Panc1 (cell line): Measurements from ENCODE around the gene CHRNA7. TPM values are rescaled to one million over a fixed set of nuclear protein-coding genes. Genes with fewer than 3 reads are reported as not detected.

Source experiments
- ATAC-seq: fragments of 200-7000 bp; cut with Tn5 transposase; 2 replicates; pipeline ENCODE4 v1.9.1; 2020; ENCODE audit warnings: mild to moderate bottlenecking, moderate library complexity
- BruUV-seq: library from RNA; stranded (reverse); fragments of 400-500 nt; replicated peaks from 2 replicates; lab custom pipeline; 2021; lab: Mats Ljungman, UMichigan
- CTCF ChIA-PET: fragments of 300-600 bp; sonication (Branson Sonifier 250); formaldehyde crosslinking; loops from one replicate; lab custom pipeline; 2022; ENCODE audit warnings: antibody characterized with exemption; lab: Charles Lee
- POLR2A ChIA-PET: fragments of 300-600 bp; sonication (Branson Sonifier 250); formaldehyde crosslinking; loops from one replicate; lab custom pipeline; 2022; ENCODE audit warnings: antibody characterized with exemption; lab: Charles Lee
- DNase-seq: peaks from one replicate; pipeline ENCODE4 v3.0.0-alpha.2; 2010; ENCODE audit warnings: low read depth, low spot score
- H3K27ac ChIP-seq: 2 replicates; pipeline ENCODE4 v1.5.1; 2011; ENCODE audit warnings: mild to moderate bottlenecking, low read length, inconsistent platforms
- H3K27me3 ChIP-seq: fragments of 200-500 bp; sonication (Bioruptor generic); 2 replicates; pipeline ENCODE4 v1.6.0; 2014; ENCODE audit warnings: low read length, inconsistent platforms; ENCODE audit not compliant: control insufficient read depth, insufficient read depth
- H3K36me3 ChIP-seq: fragments of 200-500 bp; sonication (Bioruptor generic); 2 replicates; pipeline ENCODE4 v1.5.1; 2014; ENCODE audit warnings: inconsistent platforms, mild to moderate bottlenecking, low read length, moderate library complexity; ENCODE audit not compliant: control insufficient read depth, insufficient read depth
- H3K4me1 ChIP-seq: 2 replicates; pipeline ENCODE4 v1.5.1; 2011; ENCODE audit warnings: inconsistent platforms, mild to moderate bottlenecking, low read length, moderate library complexity; ENCODE audit not compliant: control insufficient read depth, insufficient read depth
- H3K4me3 ChIP-seq, 2 experiments: 2 replicates each; pipeline ENCODE4 v1.5.1; 2011 to 2012; ENCODE audit warnings: low read depth in 2 of 2, low read length in 2 of 2, mild to moderate bottlenecking in 2 of 2, inconsistent platforms in 1 of 2, moderate library complexity in 1 of 2
- H3K9me3 ChIP-seq: fragments of 200-500 bp; sonication (Bioruptor generic); 2 replicates; pipeline ENCODE4 v1.5.1; 2014; ENCODE audit warnings: low read depth, mild to moderate bottlenecking, inconsistent platforms, low read length, moderate library complexity; ENCODE audit not compliant: control insufficient read depth, insufficient read depth
- CTCF ChIP-seq: fragments of 450-650 bp; IDR thresholded peaks from 2 replicates; pipeline ENCODE4 v1.5.1; 2017; ENCODE audit warnings: mild to moderate bottlenecking
- POLR2AphosphoS5 ChIP-seq: IDR thresholded peaks from 2 replicates; pipeline ENCODE4 v1.6.1; 2012; ENCODE audit warnings: mild to moderate bottlenecking, low read depth, low read length, moderate library complexity
- SIN3A ChIP-seq: IDR thresholded peaks from 2 replicates; pipeline ENCODE4 v1.6.1; 2012; ENCODE audit warnings: low read depth, mild to moderate bottlenecking, low read length, moderate library complexity, borderline replicate concordance; ENCODE audit not compliant: insufficient read depth
- TCF7L2 ChIP-seq: IDR thresholded peaks from 2 replicates; pipeline ENCODE4 v1.6.1; 2011; ENCODE audit warnings: mild to moderate bottlenecking, low read depth, low read length, inconsistent platforms
- in situ Hi-C: cut with HindIII; loops from 2 replicates; pipeline ENCODE4 v1.10.0; 2016; ENCODE audit warnings: low sequenced_read_pairs, low pct_unique_long_range_greater_than_20kb
- intact Hi-C: fragments of 100-400 bp; cut with micrococcal nuclease; formaldehyde crosslinking; loops from one replicate; pipeline ENCODE4 v1.10.0; 2022; ENCODE audit not compliant: unreplicated experiment
- total RNA-seq: library from RNA; stranded (reverse); gene quantifications from one replicate; pipeline ENCODE4 v1.2.1, GENCODE V29; 2021; ENCODE audit not compliant: unreplicated experiment
- TF ChIP-seq, protein P1 (sequence below), 2 experiments: IDR thresholded peaks; 2 replicates each; pipeline ENCODE4 v1.6.1; 2011 to 2012; ENCODE audit warnings: low read depth in 2 of 2, control low read depth in 1 of 2, low read length in 1 of 2, mild to moderate bottlenecking in 1 of 2, moderate library complexity in 1 of 2; ENCODE audit not compliant: insufficient read depth in 1 of 2

Gene CHRNA7
- total RNA-seq, 1 experiment from 2014 or later: 3.3 TPM

- in situ Hi-C loops (no loop called here), intact Hi-C loops (no loop called here)
- H3K4me1 ChIP-seq: no peaks in the 10 kb centered on the region
- DNase-seq (no peak), ATAC-seq (no peak)
- H3K36me3 ChIP-seq: no peaks in the 10 kb centered on the region
- H3K27ac ChIP-seq: no peak overlapping the region
- CTCF ChIA-PET: no interaction called here
- TF ChIP-seq CTCF: no peak
- TF ChIP-seq TCF7L2: no peak
- no peak for TF ChIP-seq SIN3A
- TF ChIP-seq, protein P1, sequence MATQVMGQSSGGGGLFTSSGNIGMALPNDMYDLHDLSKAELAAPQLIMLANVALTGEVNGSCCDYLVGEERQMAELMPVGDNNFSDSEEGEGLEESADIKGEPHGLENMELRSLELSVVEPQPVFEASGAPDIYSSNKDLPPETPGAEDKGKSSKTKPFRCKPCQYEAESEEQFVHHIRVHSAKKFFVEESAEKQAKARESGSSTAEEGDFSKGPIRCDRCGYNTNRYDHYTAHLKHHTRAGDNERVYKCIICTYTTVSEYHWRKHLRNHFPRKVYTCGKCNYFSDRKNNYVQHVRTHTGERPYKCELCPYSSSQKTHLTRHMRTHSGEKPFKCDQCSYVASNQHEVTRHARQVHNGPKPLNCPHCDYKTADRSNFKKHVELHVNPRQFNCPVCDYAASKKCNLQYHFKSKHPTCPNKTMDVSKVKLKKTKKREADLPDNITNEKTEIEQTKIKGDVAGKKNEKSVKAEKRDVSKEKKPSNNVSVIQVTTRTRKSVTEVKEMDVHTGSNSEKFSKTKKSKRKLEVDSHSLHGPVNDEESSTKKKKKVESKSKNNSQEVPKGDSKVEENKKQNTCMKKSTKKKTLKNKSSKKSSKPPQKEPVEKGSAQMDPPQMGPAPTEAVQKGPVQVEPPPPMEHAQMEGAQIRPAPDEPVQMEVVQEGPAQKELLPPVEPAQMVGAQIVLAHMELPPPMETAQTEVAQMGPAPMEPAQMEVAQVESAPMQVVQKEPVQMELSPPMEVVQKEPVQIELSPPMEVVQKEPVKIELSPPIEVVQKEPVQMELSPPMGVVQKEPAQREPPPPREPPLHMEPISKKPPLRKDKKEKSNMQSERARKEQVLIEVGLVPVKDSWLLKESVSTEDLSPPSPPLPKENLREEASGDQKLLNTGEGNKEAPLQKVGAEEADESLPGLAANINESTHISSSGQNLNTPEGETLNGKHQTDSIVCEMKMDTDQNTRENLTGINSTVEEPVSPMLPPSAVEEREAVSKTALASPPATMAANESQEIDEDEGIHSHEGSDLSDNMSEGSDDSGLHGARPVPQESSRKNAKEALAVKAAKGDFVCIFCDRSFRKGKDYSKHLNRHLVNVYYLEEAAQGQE (IDR thresholded peaks at IDR 0.05; ENCODE audit: insufficient read depth in 1 of 2, low read depth in 2 of 2, low read length in 1 of 2): no peak
- TF ChIP-seq POLR2AphosphoS5: no peak
- H3K4me3 ChIP-seq: no peak overlapping the region
- POLR2A ChIA-PET: no interaction called here
- H3K9me3 ChIP-seq: no peaks in the 10 kb centered on the region
- no TSS peak for BruUV-seq
- H3K27me3 ChIP-seq: no peaks in the 10 kb centered on the region; the same call in 1 of the 2 replicates
Observed at GRCh38 chr15:32123473-32123872, 93.2 kb downstream of the CHRNA7 start.

GRCh38 chr15:32124726-32125125 lies 94.4 kb downstream of the CHRNA7 start:
- ChIA-PET CTCF (no interaction called here), POLR2A (no interaction called here)
- H3K27ac ChIP-seq: no peak overlapping the region
- no peak overlapping the region for H3K4me3 ChIP-seq
- no peaks in the 10 kb centered on the region for H3K9me3 ChIP-seq
- no peaks in the 10 kb centered on the region; the same call in 1 of the 2 replicates for H3K27me3 ChIP-seq
- TF ChIP-seq SIN3A: no peak
- no peak for TF ChIP-seq TCF7L2
- TF ChIP-seq POLR2AphosphoS5: no peak
- TF ChIP-seq, protein P1 (IDR thresholded peaks at IDR 0.05; ENCODE audit: insufficient read depth in 1 of 2, low read depth in 2 of 2, low read length in 1 of 2): no peak
- TF ChIP-seq CTCF: no peak
- DNase-seq (no peak), ATAC-seq (no peak)
- intact Hi-C loops (no loop called here), in situ Hi-C loops (no loop called here)
- BruUV-seq: no TSS peak
- H3K36me3 ChIP-seq: no peaks in the 10 kb centered on the region
- no peaks in the 10 kb centered on the region for H3K4me1 ChIP-seq
